Measurements from ENCODE around the gene NIT2.
"Not testable (repeated sequence)": the region's sequence is repeated elsewhere in the genome, so short reads cannot be mapped to it uniquely, and the experiment has no call there.

NIT2 gene, protein sequence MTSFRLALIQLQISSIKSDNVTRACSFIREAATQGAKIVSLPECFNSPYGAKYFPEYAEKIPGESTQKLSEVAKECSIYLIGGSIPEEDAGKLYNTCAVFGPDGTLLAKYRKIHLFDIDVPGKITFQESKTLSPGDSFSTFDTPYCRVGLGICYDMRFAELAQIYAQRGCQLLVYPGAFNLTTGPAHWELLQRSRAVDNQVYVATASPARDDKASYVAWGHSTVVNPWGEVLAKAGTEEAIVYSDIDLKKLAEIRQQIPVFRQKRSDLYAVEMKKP

DNA sequence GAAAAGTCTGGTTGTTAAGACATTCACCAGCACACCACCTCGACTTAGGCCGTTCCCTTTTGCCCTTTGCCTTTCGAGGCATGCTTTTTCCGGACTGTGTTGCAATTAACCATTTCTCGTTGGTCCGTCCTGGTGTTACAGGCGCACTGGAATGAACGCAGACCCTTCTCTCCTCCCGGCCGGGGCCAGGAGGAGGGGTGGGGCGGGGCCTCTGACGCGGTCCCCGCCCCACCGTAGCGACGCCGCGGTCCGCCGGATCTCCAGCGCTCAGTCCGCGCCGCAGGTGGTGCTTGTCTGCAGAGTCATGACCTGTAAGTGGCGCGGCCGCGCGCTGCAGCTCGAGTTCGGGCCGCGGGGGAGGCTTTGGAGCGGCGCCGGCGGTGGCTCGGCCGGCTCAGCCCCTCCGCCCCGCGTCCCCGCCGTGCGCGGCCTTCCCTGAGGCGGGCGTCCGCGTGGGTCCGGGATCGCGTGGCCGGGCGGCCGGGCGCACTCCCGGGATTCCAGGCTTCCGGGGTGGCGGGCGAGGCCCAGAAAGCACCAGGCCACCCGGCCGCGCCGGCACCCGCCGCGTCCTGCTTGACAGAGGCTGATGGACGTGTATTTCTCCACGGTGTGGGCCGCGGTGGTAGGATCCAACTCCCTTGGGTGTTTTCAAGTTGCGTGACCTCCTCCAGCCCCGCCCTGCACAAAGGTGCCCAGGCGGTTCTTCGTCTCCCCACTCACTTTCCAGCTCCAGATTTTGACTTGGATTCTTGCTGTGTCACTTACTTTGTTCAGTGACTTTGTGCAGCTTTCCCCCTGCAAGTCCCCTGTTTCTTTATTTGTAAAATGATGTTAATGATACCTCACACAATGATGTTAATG, at the start of gene NIT2:
Gene NIT2 (plus strand): TSS at position 270 of the 864 bp plus-strand sequence. CDS start 35 bp downstream, at position 305.
- peak; percentile 45 to 55 for DNase-seq (ENCODE audit: low read depth in 2 of 2, low spot score in 1 of 2)

DNA sequence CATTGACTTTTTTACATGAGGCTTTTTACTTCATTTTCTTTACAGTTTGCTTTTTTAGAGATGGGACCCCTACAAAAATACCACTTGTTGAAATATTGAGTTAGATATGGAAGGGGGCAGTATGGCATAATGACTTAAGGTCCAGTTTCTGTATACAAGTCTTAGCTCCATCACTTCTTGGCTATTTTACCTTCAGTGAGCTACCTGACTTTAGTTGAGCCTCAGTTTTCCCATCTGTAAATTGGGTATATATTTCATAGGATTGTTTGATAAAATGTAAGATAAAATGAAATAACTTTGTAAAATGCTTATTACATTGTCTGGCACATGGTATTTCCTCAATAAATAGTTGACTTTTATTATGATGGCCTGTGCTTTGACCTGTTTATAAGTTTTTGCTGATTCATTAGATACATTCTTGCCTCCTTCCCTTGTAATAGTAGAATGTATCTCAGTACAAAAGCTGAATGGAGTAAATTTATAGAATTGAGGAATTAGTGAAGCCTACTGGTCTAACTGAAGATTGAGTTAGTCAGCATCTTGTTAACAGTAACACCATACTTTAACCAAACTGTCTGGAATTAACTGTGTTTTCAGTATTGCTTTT, 46.2 kb upstream of the NIT2 start:
- DNase-seq (ENCODE audit: low read depth in 2 of 2, low spot score in 1 of 2): no peak

DNA sequence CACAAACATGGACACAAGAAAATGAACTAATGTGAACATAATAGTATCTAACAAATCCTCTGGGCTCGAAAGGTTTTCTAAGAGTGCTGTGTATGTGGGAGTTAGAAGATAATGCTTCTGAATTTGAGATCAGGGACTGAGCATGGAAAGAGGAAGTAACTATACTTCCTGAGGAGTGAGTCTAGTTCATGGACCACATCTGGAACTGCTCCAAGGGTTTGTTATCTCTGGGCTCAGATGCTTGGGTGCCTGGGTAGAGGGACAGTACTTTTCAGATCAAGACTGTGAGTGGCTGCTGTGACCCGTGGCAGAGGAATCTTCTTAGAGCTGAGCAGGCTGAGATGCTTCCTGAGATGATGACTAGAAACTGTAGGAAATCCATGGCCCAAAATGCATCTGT, 45.2 kb upstream of the NIT2 start:
- no peak for DNase-seq (ENCODE audit: low read depth in 2 of 2, low spot score in 1 of 2)

DNA sequence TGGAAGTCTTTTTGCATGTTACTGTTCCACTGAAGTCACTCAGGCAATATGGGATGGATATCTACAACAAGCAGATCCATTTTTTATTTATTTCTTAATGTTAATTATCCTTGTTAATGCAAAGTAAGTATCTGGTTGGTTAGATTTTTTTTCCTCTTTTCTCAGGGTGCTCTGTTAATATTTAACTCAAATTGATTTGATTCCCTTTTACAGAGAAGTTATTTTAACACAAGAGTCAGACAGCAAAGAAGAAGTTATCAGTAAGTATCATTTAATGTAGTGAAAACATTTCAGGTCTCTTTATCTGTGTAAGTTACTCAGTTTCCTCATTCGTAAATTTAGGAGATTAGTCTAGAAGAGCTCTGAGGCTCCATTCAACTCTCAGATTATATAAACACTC, 39.5 kb upstream of the NIT2 start:
- DNase-seq (ENCODE audit: low read depth in 2 of 2, low spot score in 1 of 2): no peak

DNA sequence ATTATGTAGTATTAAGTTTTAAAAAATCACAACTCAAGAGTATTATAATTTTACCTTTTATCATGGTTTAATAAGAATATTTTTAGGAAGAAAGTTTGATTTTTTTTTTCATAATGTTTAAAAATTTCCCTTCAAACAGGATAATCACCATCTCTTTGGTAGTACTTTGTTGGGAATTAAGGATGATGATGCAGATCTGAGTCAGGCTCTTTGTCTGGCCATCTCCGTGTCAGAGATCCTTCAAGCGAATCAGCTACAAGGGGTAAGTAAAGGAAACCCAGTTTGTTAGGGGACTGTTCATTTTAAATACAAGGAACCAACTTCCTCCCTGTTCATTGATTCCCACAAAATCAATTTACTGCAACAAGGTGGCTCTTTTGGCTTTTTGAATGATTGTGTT, 36.8 kb upstream of the NIT2 start:
- no peak for DNase-seq (ENCODE audit: low read depth in 2 of 2, low spot score in 1 of 2)

DNA sequence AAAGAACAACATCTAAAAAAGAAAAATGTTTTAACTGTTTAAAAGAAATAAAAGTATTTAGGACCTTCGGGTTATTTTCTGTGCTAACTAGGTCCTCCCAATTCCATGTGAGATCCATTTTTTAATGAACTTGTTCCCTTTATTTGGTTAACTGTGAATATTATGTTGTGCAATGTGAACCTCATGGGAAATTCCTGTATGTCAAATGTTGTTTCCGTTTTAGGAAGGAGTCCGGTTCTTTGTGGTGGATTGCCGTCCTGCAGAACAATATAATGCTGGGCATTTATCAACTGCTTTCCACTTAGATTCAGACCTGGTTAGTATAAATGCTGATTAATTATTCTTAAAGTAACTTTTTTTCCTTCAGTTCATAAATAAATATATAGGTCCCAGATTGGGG, 35.5 kb upstream of the NIT2 start:
- no peak for DNase-seq (ENCODE audit: low read depth in 2 of 2, low spot score in 1 of 2)

DNA sequence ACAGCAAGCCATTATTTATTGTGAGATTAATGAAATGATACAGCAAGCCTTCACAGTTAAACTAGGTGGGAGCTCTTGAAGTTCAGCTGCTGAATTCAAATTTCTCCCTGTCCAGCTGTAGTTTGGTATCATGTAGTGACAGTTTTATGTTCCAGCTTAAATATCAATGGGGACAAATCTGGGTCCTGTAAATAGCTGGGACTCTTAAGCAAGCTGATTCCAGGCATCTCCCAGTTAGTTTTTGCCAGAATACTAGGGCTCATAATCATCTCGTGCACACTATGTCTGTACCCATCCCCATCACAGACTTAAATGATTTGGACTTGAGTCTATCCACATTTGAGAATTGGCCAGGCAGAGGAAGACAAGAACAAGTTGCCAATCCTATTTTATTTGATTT, 27.9 kb upstream of the NIT2 start:
- no peak for DNase-seq (ENCODE audit: low read depth in 2 of 2, low spot score in 1 of 2)

DNA sequence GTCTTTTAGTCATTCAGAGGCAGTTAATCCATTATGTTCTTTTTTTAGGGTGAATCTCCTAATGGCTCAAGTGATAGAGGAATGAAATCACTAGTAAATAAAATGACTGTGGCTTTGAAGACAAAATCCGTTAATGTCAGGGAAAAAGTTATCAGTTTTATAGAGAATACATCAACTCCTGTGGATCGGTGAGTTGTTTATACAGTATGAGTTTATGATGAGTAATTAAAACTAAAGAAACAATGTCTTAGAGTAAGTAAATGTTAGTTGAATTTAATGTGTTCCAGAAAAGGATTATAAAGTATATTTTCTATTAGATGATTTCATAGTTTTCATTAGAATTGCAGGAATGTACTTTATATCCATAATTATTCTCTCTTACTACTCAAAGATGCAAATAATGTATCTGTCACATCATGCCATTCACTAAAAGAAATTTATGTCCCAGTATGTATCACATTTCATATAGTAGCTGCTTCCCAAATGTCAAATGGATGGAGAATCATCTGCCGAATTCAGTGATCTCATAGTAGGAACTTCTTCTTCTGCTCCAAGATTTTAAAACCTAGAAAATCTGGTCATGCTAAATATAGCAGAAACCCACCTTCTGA, 24.1 kb upstream of the NIT2 start:
- no peak for DNase-seq (ENCODE audit: low read depth in 2 of 2, low spot score in 1 of 2)

DNA sequence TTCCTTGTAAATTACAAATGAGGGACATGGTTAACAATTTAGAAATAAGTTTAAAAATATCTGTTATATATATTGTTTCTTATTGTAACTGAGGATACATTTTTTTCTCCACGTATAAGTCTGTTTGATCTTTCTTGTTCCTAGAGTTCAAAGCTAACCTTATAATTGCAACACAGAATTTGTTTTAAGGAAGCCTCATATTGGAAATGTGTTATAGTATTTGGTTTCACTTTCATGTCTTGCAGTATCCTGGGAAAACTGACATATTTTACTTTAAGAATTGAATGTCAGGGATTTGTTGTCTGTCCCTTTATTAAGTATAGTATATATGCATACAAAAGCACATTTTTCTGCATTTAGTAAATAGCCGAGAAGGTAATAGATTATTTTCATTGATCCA, 23.5 kb upstream of the NIT2 start:
- DNase-seq (ENCODE audit: low read depth in 2 of 2, low spot score in 1 of 2): no peak

DNA sequence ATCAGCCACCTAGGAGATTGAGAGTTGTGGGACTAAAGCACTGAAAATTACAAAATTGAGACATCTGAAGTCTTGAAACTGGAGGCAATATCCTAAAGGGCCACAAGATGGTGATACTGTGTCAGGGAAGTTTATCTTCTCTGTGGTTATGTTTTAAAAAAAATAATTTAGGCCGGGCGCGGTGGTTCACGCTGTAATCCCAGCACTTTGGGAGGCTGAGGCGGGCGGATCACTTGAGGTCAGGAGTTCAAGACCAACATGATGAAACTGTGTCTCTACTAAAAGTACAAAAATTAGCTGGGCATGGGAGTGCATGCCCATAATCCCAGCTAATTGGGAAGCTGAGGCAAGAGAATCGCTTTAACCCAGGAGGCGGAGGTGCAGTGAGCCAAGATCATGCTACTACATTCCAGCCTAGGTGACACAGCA, 17.9 kb upstream of the NIT2 start:
- DNase-seq (ENCODE audit: low read depth in 2 of 2, low spot score in 1 of 2): no peak

DNA sequence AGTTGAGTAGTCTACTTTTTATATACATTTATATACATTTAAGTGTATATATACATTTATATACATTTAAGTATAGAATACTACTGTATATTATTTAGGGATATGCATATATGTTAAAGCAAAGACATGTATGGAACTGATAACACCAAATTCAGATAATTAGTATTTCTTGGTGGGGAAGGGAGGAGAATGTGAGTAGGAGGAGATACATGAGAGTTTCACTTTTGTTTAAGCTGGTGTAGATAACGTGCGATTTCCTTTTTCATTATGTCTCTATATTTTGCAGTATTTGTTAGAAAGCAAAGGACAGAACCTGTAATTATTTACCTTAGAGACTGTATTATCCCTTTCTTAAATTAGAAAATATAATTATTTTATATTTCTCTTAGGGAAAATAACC, 16.6 kb upstream of the NIT2 start:
- DNase-seq (ENCODE audit: low read depth in 2 of 2, low spot score in 1 of 2): no peak

DNA sequence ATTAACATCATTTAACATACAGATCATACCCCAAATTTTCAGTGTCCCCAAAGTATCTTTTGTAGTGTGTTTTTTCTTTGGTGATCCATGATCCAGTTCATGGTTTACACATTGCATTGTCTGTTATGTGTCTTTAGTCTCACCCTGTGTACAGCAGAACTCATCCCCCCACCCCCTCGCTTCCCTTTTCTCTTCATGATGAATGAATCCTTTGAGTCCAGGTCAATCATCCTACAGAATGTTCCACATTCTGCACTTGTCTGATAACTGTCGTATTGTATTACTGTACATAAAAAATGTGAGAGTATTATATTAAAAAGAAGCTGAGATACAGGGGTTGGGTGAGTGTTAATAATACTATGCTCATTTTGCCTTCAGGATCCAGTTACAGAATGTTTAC, 14.6 kb upstream of the NIT2 start:
- DNase-seq (ENCODE audit: low read depth in 2 of 2, low spot score in 1 of 2): no peak

DNA sequence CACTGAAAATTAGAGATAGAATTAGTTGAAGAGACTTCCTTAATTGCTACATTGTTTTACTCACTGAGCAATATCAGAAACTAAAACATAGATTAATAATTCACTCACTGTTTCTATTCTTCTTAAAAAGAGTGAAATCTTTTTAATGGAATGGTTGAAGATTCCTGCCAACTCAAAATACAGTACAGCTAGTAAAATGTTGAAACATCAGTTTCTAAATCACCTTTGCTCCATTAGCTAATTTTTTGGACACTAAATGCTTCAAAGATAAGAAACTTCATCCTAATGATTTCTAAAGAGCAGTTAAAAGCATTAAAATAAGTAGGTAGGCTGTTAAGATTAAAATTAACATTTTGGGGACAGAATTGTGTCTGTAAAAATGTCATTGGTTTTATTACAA, 10.5 kb upstream of the NIT2 start:
- no peak for DNase-seq (ENCODE audit: low read depth in 2 of 2, low spot score in 1 of 2)

DNA sequence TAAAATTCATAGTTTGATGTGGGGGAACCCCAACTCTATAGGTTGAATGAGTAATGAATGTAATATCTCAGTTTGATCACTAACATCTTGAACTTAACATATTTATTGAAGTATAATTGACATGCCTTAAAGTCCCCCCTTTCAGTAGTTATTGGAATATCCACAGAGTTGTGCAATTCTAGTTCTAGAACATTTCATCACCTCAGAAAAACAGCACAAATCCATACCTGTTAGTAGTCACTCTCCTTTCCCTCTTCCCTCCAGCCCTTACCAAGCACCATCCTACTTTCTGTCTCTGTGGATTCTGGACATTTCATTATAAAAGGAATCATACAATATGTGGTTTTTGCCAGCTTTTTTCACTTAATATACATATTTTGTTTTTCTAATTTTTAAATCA, 8.7 kb upstream of the NIT2 start:
- DNase-seq (ENCODE audit: low read depth in 2 of 2, low spot score in 1 of 2): no peak

DNA sequence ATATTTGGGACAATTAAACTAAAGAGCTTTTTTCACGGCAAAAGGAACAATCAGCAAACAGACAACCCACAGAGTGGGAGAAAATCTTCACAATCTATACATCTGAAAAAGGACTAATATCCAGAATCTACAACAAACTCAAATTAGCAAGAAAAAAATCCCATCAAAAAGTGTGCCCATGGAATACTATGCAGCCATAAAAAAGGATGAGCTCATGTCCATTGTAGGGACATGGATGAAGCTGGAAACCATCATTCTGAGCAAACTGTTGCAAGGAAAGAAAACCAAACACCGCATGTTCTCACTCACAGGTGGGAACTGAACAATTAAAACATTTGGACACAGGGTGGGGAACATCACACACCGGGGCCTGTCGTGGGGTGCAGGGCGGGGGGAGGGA, 7.2 kb upstream of the NIT2 start:
- not testable (repeated sequence) for DNase-seq (ENCODE audit: low read depth in 2 of 2, low spot score in 1 of 2)

DNA sequence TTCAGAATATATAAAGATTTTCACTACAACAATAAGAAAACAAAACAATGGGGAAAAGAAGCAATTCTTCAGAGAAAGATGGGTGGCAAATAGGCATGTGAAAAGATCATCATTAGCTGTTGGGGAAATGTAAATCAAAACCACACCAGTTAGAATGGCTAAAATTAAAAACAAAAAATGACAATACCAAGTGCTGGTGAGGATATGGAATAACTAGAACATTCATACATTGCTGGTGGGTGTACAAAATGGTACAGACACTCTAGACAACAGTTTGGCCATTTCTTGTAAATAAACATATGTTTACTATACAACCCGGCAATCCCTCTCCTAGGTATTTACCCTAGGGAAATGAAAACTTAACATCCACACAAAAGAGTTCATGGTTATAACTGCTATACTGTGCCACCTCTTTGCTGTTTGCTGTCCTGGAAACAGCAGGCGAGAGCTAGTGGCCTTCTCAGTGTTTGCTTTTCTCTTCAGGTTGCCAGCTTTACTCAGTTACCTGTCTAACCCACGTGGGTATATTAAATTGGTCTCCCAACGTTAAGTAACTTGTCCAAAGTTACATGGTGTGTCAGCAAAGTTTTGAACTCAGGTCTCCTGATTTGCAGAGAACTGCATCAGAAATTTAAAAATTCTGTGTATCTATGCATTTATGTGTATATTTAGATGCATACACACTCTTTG, 4.6 kb upstream of the NIT2 start:
- no peak for DNase-seq (ENCODE audit: low read depth in 2 of 2, low spot score in 1 of 2)

DNA sequence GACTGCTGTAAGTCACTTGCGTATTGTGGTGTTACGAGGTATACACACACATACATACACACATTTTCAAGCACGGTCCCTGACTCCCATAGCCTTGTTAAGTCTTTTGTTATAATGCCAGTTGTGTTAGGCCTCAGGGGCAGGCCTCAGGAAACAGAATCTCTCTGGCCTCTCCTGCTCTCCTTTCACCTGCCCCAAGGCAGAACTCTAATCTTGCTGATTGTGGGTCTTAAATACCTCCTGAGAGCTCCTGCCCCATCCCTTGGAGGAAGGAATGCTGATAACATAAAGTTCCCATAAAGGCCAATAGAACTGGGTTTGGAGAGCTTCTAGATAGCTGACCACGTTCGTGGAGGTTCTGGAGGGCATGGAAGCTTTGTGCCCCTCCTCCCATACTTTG, 3.9 kb upstream of the NIT2 start:
- no peak for DNase-seq (ENCODE audit: low read depth in 2 of 2, low spot score in 1 of 2)

DNA sequence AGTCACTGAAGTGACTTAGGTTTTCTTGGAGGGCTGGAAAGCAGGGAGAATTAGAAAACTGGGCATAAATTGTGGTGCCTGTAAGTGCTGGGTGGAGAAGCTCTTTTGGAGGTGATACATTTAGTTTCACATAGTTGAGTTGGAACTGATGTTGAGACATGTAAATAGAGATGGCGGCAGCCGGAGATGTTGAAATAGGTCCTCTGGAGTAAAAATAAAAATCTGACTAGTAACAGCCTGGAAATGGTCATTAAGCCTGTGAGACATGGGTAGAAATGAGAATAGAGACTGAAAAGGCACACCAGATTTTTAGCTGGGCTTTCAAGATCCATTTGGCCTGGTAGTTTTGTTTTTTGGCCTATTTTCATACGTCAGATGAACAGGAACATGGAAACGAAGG, 2.9 kb upstream of the NIT2 start:
- DNase-seq (ENCODE audit: low read depth in 2 of 2, low spot score in 1 of 2): no peak

DNA sequence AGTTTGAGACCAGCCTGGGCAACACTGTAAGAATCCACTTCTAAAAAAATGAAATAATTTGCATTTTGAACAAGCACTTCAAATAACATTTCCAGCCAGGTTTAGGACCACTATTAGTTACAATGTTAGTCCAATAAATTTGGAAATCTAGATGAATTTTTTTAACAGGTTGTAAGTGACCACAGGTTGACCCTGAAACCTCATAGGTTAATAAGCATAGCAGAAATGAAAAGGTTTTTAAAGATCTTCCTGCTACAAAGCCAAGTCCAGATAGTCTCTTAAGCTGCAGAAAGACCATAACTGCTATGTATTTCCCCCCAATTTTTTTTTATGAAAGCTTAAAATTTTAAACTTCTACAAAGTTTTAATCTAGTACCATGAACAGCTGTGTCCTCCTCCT, 1.5 kb upstream of the NIT2 start:
- no peak for DNase-seq (ENCODE audit: low read depth in 2 of 2, low spot score in 1 of 2)

DNA sequence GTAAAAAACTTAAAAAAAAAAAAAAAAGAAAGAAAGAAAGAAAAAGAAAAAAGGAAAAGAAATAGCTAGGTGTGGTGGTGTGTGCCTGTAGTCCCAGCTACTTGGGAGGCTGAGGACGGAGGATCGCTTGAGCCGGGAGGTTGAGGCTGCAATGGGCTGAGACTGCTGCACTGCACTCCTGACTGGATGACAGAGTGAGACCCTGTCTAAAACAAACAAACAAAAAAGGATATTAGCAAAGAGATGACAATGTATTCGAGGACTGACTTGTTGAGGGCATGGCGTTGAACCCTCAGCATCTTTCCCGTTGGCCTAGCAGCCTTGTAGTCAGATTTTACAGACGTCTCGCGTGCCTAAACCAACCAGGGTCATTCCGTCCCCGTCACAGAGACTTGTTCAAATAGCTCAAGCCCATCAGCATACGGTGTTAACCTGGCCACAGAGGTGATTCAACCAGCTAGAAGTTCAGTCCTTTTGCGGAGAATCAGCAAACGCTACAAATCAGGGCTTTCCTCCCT, 528 bp upstream of the NIT2 start:
- no peak for DNase-seq (ENCODE audit: low read depth in 2 of 2, low spot score in 1 of 2)

DNA sequence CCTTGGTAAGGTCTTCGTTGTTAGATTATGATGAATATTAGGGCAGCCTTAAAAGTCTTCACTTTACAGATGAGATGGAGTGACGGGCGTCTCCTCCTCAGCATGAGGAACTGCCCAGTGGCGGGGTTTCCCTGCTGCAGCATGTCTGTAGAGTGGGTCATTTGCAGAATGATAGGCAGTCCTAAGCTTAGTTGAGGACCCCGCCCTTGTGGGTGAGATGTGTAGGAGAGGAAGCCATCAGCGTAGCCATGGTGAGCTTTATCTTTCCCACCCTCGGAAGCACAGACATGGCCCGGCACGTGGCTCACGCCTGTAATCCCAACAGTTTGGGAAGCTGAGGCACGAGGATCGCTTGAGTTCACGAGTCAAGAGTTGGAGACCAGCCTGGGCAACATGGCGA, 877 bp downstream of the NIT2 start:
- no peak for DNase-seq (ENCODE audit: low read depth in 2 of 2, low spot score in 1 of 2)

Measured in stimulated activated CD8-positive, alpha-beta memory T cell treated with anti-CD3 and anti-CD28 coated beads, Interleukin-4, amount 100 ng/mL, for 4 hours (primary cell).